SK-N-SH treated with all-trans-retinoic acid at 6 μM for 48 hours (cell line): ENCODE results near the gene ANK2.

Experiments
- ATAC-seq: fragments of 200-7000 bp; cut with Tn5 transposase; 3 replicates; pipeline ENCODE4 v1.9.1; 2020; ENCODE audit warnings: mild to moderate bottlenecking, moderate library complexity
- ARNTL ChIP-seq: fragments of 450-650 bp; formaldehyde crosslinking; IDR thresholded peaks from 2 replicates; pipeline ENCODE4 v1.5.0; 2020; ENCODE audit warnings: low read depth, mild to moderate bottlenecking, moderate library complexity, borderline replicate concordance
- CSDC2 ChIP-seq: fragments of 250-450 bp; sonication (Bioruptor Pico); IDR thresholded peaks from 2 replicates; pipeline ENCODE4 v1.5.0; 2020; ENCODE audit warnings: mild to moderate bottlenecking, moderate library complexity
- GLIS3 ChIP-seq: fragments of 250-450 bp; sonication (Bioruptor Pico); IDR thresholded peaks from 2 replicates; pipeline ENCODE4 v1.5.0; 2020; ENCODE audit warnings: mild to moderate bottlenecking, moderate library complexity
- ISL1 ChIP-seq: fragments of 250-450 bp; sonication (Bioruptor Pico); IDR thresholded peaks from 2 replicates; pipeline ENCODE4 v2.1.2; 2022; ENCODE audit warnings: mild to moderate bottlenecking, moderate library complexity
- OSR1 ChIP-seq: fragments of 250-450 bp; sonication (Bioruptor Pico); IDR thresholded peaks from 2 replicates; pipeline ENCODE4 v1.8.0; 2022; ENCODE audit warnings: moderate library complexity, mild to moderate bottlenecking, inconsistent platforms
- PPARA ChIP-seq: fragments of 250-450 bp; sonication (Bioruptor Pico); IDR thresholded peaks from 2 replicates; pipeline ENCODE4 v1.5.0; 2020; ENCODE audit warnings: mild to moderate bottlenecking, borderline replicate concordance
- RARB ChIP-seq: fragments of 250-450 bp; sonication (Bioruptor Pico); IDR thresholded peaks from 2 replicates; pipeline ENCODE4 v1.8.0; 2021; ENCODE audit warnings: mild to moderate bottlenecking, moderate library complexity
- SNAI2 ChIP-seq: fragments of 250-450 bp; sonication (Bioruptor Pico); IDR thresholded peaks from 2 replicates; pipeline ENCODE4 v1.5.0; 2020; ENCODE audit warnings: mild to moderate bottlenecking, moderate library complexity
- TCF4 ChIP-seq: fragments of 250-450 bp; sonication (Bioruptor Pico); IDR thresholded peaks from 2 replicates; pipeline ENCODE4 v1.8.0; 2021; ENCODE audit warnings: mild to moderate bottlenecking, moderate library complexity, borderline replicate concordance
- TOX ChIP-seq: fragments of 250-450 bp; sonication (Bioruptor Pico); IDR thresholded peaks from 2 replicates; pipeline ENCODE4 v1.8.0; 2021; ENCODE audit warnings: mild to moderate bottlenecking, moderate library complexity, borderline replicate concordance
- ZC3H10 ChIP-seq: fragments of 250-450 bp; sonication (Bioruptor Pico); IDR thresholded peaks from 2 replicates; pipeline ENCODE4 v1.5.1; 2021; ENCODE audit warnings: mild to moderate bottlenecking, moderate library complexity
- ZFP3 ChIP-seq: fragments of 250-450 bp; sonication (Bioruptor Pico); IDR thresholded peaks from 2 replicates; pipeline ENCODE4 v1.5.0; 2020; ENCODE audit warnings: mild to moderate bottlenecking, moderate library complexity
- ZFP30 ChIP-seq: fragments of 450-650 bp; formaldehyde crosslinking; IDR thresholded peaks from 2 replicates; pipeline ENCODE4 v1.5.0; 2022; ENCODE audit warnings: mild to moderate bottlenecking, moderate library complexity
- ZNF565 ChIP-seq: fragments of 450-650 bp; formaldehyde crosslinking; conservative IDR thresholded peaks from 2 replicates; pipeline ENCODE4 v1.5.0; 2020; ENCODE audit warnings: low read depth, mild to moderate bottlenecking, moderate library complexity
- ZNF70 ChIP-seq: fragments of 450-650 bp; formaldehyde crosslinking; IDR thresholded peaks from 2 replicates; pipeline ENCODE4 v1.5.0; 2020; ENCODE audit warnings: mild to moderate bottlenecking, moderate library complexity
- TF ChIP-seq, protein P1 (sequence below): fragments of 250-450 bp; sonication (Bioruptor Pico); IDR thresholded peaks from 2 replicates; pipeline ENCODE4 v1.5.1; 2020; ENCODE audit warnings: low read depth, mild to moderate bottlenecking, moderate library complexity
- TF ChIP-seq, protein P2 (sequence below): fragments of 250-450 bp; sonication (Bioruptor Pico); IDR thresholded peaks from 2 replicates; pipeline ENCODE4 v1.8.0; 2021; ENCODE audit warnings: low read depth, mild to moderate bottlenecking, moderate library complexity, borderline replicate concordance
- TF ChIP-seq, protein P3 (sequence below): fragments of 250-450 bp; sonication (Bioruptor Pico); IDR thresholded peaks from 2 replicates; pipeline ENCODE4 v1.5.1; 2021; ENCODE audit warnings: mild to moderate bottlenecking, moderate library complexity
- TF ChIP-seq, protein P4 (sequence below): fragments of 250-450 bp; sonication (Bioruptor Pico); IDR thresholded peaks from 2 replicates; pipeline ENCODE4 v1.8.0; 2020; ENCODE audit warnings: mild to moderate bottlenecking, moderate library complexity, borderline replicate concordance

Gene ANK2

DNA sequence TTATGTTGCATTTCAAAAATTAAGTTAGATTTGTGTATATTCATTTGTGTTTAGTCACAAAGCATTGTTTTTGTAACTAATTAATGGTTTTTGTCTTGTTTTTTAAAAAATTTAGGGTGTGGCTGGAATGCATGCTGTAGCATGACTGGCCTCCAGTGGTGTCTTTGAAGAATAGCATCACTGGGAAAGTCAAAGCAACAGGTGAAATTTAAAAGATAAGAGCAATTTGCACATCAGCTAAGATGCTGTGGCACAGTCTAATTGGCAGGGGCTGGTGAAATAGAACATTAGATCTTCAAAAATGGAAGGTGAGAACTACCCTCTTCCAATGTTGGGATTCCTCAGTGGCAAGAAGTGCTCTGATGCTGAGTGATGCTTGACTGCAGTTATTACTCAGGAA lies 45.3 kb downstream of the ANK2 start:
- TF ChIP-seq, protein P1, sequence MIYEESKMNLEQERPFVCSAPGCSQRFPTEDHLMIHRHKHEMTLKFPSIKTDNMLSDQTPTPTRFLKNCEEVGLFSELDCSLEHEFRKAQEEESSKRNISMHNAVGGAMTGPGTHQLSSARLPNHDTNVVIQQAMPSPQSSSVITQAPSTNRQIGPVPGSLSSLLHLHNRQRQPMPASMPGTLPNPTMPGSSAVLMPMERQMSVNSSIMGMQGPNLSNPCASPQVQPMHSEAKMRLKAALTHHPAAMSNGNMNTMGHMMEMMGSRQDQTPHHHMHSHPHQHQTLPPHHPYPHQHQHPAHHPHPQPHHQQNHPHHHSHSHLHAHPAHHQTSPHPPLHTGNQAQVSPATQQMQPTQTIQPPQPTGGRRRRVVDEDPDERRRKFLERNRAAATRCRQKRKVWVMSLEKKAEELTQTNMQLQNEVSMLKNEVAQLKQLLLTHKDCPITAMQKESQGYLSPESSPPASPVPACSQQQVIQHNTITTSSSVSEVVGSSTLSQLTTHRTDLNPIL (CRISPR knock-in tag): no peak
- TF ChIP-seq, protein P2, sequence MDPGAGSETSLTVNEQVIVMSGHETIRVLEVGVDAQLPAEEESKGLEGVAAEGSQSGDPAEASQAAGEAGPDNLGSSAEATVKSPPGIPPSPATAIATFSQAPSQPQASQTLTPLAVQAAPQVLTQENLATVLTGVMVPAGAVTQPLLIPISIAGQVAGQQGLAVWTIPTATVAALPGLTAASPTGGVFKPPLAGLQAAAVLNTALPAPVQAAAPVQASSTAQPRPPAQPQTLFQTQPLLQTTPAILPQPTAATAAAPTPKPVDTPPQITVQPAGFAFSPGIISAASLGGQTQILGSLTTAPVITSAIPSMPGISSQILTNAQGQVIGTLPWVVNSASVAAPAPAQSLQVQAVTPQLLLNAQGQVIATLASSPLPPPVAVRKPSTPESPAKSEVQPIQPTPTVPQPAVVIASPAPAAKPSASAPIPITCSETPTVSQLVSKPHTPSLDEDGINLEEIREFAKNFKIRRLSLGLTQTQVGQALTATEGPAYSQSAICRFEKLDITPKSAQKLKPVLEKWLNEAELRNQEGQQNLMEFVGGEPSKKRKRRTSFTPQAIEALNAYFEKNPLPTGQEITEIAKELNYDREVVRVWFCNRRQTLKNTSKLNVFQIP (CRISPR knock-in tag): no peak
- TF ChIP-seq TOX (CRISPR knock-in tag): no peak
- TF ChIP-seq RARB: no peak
- no peak for TF ChIP-seq ZNF70
- TF ChIP-seq CSDC2 (CRISPR knock-in tag): no peak
- no peak for TF ChIP-seq SNAI2 (CRISPR knock-in tag)
- TF ChIP-seq ISL1 (CRISPR knock-in tag): no peak
- no peak for TF ChIP-seq ZFP3
- TF ChIP-seq ZNF565 (CRISPR knock-in tag): no peak
- TF ChIP-seq, protein P3, sequence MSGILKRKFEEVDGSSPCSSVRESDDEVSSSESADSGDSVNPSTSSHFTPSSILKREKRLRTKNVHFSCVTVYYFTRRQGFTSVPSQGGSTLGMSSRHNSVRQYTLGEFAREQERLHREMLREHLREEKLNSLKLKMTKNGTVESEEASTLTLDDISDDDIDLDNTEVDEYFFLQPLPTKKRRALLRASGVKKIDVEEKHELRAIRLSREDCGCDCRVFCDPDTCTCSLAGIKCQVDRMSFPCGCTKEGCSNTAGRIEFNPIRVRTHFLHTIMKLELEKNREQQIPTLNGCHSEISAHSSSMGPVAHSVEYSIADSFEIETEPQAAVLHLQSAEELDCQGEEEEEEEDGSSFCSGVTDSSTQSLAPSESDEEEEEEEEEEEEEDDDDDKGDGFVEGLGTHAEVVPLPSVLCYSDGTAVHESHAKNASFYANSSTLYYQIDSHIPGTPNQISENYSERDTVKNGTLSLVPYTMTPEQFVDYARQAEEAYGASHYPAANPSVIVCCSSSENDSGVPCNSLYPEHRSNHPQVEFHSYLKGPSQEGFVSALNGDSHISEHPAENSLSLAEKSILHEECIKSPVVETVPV (CRISPR knock-in tag): no peak
- no peak for TF ChIP-seq OSR1
- TF ChIP-seq TCF4: no peak
- no peak for TF ChIP-seq GLIS3
- TF ChIP-seq ZC3H10 (CRISPR knock-in tag): no peak
- no peak for TF ChIP-seq ARNTL (CRISPR knock-in tag)
- TF ChIP-seq ZFP30 (CRISPR knock-in tag): no peak
- ATAC-seq: peak; percentile 47; the same call in 1 of the 3 replicates

DNA sequence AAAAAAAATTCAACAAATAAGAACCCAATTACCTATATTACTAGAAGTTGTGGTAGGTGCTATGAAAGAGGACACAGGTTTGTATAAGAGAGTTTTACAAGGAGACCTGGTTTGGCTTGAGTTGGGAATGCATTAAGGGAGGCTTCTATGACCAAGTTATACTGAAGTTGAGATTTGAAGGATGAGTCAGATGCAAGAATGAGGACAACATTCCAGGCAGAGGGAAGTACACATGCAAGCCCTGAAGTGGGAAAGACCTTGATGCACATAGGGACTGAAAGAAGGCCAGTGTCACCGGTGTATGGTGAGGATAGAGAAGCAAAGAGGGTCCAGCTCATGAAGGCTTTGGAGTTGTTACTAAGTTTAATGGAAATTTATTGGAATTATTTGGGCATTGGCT lies 52.2 kb downstream of the ANK2 start:
- ATAC-seq: peak; percentile 56; the same call in 2 of the 3 replicates
- TF ChIP-seq, protein P3 (CRISPR knock-in tag): no peak
- TF ChIP-seq, protein P2 (CRISPR knock-in tag): no peak

DNA sequence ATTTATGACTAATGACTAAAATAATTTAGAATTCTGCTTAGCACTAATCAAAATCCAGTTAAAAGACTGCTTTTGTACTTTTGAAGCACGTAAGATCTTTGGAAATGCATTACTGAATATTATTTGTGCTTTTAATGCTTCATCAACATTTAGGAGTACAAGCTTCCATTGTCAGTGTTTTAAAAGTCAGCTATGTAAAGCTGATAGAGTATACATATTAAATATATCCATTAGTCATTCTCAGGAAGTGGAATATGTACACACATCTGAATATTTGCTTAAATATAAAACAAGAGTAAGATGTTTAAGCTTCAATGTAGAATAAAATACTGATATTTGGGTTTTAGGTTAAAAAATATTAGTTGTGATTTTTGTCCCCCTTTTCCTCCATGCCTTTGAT lies 54.1 kb downstream of the ANK2 start:
- TF ChIP-seq, protein P4, sequence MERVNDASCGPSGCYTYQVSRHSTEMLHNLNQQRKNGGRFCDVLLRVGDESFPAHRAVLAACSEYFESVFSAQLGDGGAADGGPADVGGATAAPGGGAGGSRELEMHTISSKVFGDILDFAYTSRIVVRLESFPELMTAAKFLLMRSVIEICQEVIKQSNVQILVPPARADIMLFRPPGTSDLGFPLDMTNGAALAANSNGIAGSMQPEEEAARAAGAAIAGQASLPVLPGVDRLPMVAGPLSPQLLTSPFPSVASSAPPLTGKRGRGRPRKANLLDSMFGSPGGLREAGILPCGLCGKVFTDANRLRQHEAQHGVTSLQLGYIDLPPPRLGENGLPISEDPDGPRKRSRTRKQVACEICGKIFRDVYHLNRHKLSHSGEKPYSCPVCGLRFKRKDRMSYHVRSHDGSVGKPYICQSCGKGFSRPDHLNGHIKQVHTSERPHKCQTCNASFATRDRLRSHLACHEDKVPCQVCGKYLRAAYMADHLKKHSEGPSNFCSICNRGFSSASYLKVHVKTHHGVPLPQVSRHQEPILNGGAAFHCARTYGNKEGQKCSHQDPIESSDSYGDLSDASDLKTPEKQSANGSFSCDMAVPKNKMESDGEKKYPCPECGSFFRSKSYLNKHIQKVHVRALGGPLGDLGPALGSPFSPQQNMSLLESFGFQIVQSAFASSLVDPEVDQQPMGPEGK (CRISPR knock-in tag): no peak
- no peak for ATAC-seq

DNA sequence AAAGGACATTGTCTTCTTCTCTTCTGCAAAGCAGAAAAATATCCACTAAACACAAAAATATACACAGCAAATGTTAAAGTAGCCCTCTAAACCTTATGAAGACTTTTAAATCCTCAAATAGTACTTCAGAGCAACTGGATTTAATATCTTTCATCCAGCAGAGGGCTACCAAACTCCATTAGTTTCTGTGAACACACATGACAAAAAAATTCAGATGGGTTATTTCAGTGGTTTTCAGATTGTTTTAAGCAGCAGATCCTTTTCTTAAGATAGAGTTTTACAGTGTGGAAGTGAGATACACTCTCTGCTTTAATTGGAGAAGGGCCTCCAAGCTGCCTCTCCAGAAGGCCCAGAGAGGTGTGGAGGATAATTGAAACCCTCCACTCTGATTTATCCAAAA lies 56.7 kb downstream of the ANK2 start:
- peak; percentile 72 for ATAC-seq

More for the DNA sequence above, 56.7 kb downstream of the ANK2 start:
- TF ChIP-seq PPARA: no peak
